Measurements from ENCODE around the gene HAP1.

DNA sequence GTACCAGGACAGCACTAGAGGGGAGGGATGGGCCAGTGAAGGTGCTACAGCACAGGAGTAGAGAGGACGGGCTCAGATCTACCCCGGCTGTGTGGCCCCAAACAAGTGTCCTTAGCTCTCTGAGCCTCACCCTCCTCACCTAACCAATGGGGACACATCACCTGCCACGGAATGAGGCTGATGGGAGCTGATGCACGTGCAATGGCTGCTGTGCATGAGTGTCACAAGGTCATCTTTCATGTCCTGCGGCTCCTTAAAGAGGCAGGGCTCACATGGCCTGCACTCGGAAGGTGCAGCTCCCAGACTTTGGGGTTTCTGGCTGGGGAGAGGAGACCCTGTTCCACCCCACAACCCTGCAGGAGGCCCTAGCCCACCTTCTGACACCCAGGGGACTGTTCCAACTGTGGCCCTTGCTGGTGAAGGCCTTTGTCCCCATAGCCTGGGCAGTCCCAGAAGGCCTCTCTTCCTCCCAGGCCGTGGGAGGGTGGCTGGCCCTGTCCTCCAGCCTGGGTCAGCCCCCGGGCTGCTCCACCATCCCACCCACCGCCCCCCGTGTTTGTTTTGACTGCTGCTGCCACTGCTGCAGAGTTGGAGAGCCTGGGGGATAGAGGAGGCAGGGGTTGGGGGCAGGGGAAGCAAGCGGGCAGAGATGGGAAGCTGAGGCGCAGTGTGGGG, 10.5 kb downstream of the HAP1 start:
- TF ChIP-seq POLR2A (IDR thresholded peaks at IDR 0.05) (no peak), POLR2AphosphoS5 (IDR thresholded peaks at IDR 0.05) (no peak)
- TF ChIP-seq, protein P1, sequence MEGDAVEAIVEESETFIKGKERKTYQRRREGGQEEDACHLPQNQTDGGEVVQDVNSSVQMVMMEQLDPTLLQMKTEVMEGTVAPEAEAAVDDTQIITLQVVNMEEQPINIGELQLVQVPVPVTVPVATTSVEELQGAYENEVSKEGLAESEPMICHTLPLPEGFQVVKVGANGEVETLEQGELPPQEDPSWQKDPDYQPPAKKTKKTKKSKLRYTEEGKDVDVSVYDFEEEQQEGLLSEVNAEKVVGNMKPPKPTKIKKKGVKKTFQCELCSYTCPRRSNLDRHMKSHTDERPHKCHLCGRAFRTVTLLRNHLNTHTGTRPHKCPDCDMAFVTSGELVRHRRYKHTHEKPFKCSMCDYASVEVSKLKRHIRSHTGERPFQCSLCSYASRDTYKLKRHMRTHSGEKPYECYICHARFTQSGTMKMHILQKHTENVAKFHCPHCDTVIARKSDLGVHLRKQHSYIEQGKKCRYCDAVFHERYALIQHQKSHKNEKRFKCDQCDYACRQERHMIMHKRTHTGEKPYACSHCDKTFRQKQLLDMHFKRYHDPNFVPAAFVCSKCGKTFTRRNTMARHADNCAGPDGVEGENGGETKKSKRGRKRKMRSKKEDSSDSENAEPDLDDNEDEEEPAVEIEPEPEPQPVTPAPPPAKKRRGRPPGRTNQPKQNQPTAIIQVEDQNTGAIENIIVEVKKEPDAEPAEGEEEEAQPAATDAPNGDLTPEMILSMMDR (IDR thresholded peaks at IDR 0.05), result no peak

Measured in stomach (tissue), 4 donors.